Mucosa of rectum (tissue), 2 donors: Measurements from ENCODE around the gene DENND4B.
A peak's percentile ranks its signal among the peaks of the same experiment; 100 is the strongest.

Experiments used
- H3K27ac ChIP-seq, 2 donors: one replicate each; pipeline ENCODE4 v1.7.0; 2013; ENCODE audit warnings: inconsistent platforms in 2 of 2, low read depth in 2 of 2, low read length in 2 of 2
- H3K27me3 ChIP-seq, 2 donors: one replicate each; pipeline ENCODE4 v1.7.0; 2013; ENCODE audit warnings: low read length in 2 of 2; ENCODE audit not compliant: control insufficient read depth in 2 of 2, insufficient read depth in 2 of 2
- H3K36me3 ChIP-seq, 2 donors: one replicate each; pipeline ENCODE4 v1.7.0; 2013; ENCODE audit warnings: low read length in 2 of 2; ENCODE audit not compliant: control insufficient read depth in 2 of 2, insufficient read depth in 2 of 2
- H3K4me1 ChIP-seq, 2 donors: one replicate each; pipeline ENCODE4 v1.7.0; 2013; ENCODE audit warnings: low read length in 2 of 2, mild to moderate bottlenecking in 1 of 2; ENCODE audit not compliant: control insufficient read depth in 2 of 2, insufficient read depth in 2 of 2
- H3K4me3 ChIP-seq, 2 donors: one replicate each; pipeline ENCODE4 v1.7.0; 2013; ENCODE audit warnings: low read length in 2 of 2
- H3K9ac ChIP-seq, 2 donors: one replicate each; pipeline ENCODE4 v1.7.0; 2013; ENCODE audit warnings: low read length in 2 of 2, low read depth in 1 of 2, mild to moderate bottlenecking in 1 of 2
- H3K9me3 ChIP-seq, 2 donors: one replicate each; pipeline ENCODE4 v1.7.0; 2013; ENCODE audit warnings: low read length in 2 of 2; ENCODE audit not compliant: control insufficient read depth in 2 of 2
- donor health status: healthy.
- donor health status: Normal muscosa, but diverticular disease.

The DENND4B gene

GRCh38 chr1:153886127-153886526, 60.4 kb downstream of the DENND4B start:
- H3K27ac ChIP-seq: no peak overlapping the region
- no peaks in the 10 kb centered on the region for H3K27me3 ChIP-seq
- H3K9ac ChIP-seq: no peak overlapping the region
- H3K9me3 ChIP-seq: no peaks in the 10 kb centered on the region
- H3K4me1 ChIP-seq: peaks cover 5 to 32% of the 10 kb centered on the region in 2 donors
- H3K36me3 ChIP-seq: no peaks in the 10 kb centered on the region
- no peak overlapping the region for H3K4me3 ChIP-seq

DNA sequence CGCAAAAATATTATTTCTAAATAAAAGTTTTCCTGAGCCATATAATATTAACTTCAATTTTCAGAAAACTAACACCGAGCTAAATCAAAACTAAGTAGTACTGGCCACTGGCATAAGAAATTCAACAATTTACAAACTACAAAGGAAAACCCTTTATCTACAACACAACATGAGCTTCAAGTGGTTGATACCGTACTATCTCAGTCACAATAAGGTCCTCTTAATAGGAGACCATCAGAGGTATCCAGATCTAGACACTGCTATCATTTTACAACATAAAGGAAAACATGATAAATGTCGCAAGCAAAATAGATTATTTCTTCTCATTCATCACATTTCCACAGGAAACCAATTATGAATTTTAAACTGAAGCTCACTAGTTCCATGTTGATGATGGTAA, 63.3 kb downstream of the DENND4B start:
- no peaks in the 10 kb centered on the region for H3K27me3 ChIP-seq
- H3K4me3 ChIP-seq: no peak overlapping the region
- H3K9ac ChIP-seq: no peak overlapping the region
- H3K27ac ChIP-seq: no peak overlapping the region
- no peaks in the 10 kb centered on the region for H3K9me3 ChIP-seq
- H3K4me1 ChIP-seq: peaks cover 3 to 35% of the 10 kb centered on the region in 2 donors
- H3K36me3 ChIP-seq: no peaks in the 10 kb centered on the region

GRCh38 chr1:153882296-153882912, 64.1 kb downstream of the DENND4B start:
- H3K9me3 ChIP-seq: no peaks in the 10 kb centered on the region
- H3K27me3 ChIP-seq: no peaks in the 10 kb centered on the region
- H3K36me3 ChIP-seq: no peaks in the 10 kb centered on the region
- peaks cover 0 to 28% of the 10 kb centered on the region in 2 donors for H3K4me1 ChIP-seq
- no peak overlapping the region for H3K4me3 ChIP-seq
- no peak overlapping the region for H3K27ac ChIP-seq
- no peak overlapping the region for H3K9ac ChIP-seq

GRCh38 chr1:153881751-153882150, 64.8 kb downstream of the DENND4B start:
- H3K9ac ChIP-seq: peak overlapping the region in 1 of 2 donors; percentile 13
- no peak overlapping the region for H3K27ac ChIP-seq

DNA sequence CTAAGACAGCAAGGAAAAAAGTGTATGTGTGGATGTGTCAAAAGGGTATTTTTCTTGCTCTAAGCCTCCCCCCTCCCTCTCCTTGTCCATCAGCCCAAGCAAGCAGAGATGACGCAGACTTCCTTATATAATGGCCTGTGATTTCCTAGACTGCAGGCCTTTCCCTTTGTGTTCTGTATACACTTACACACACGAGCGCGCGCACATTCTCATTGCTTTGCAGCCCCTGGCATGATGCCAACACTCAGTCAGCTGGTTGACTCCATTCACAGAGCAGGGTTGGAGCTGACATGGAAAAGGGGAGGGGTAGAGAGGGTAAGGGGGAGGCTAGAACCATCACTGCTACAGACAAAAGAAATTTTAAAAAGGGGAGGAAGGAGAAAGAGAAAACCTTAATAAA, 65.6 kb downstream of the DENND4B start:
- H3K27ac ChIP-seq: peak overlapping the region in 1 of 2 donors; percentile 24
- peak overlapping the region in 1 of 2 donors; percentile 13 for H3K9ac ChIP-seq
- H3K4me3 ChIP-seq: peak overlapping the region; percentile 11 to 50
- H3K36me3 ChIP-seq: peaks cover 0 to 2% of the 10 kb centered on the region in 2 donors
- no peaks in the 10 kb centered on the region for H3K27me3 ChIP-seq
- H3K9me3 ChIP-seq: no peaks in the 10 kb centered on the region
- H3K4me1 ChIP-seq: peaks cover 0 to 20% of the 10 kb centered on the region in 2 donors

More at GRCh38 chr1:153881751-153882150, 64.8 kb downstream of the DENND4B start:
- no peaks in the 10 kb centered on the region for H3K27me3 ChIP-seq
- H3K9me3 ChIP-seq: no peaks in the 10 kb centered on the region
- peaks cover 0 to 22% of the 10 kb centered on the region in 2 donors for H3K4me1 ChIP-seq
- no peak overlapping the region for H3K4me3 ChIP-seq
- no peaks in the 10 kb centered on the region for H3K36me3 ChIP-seq

DNA sequence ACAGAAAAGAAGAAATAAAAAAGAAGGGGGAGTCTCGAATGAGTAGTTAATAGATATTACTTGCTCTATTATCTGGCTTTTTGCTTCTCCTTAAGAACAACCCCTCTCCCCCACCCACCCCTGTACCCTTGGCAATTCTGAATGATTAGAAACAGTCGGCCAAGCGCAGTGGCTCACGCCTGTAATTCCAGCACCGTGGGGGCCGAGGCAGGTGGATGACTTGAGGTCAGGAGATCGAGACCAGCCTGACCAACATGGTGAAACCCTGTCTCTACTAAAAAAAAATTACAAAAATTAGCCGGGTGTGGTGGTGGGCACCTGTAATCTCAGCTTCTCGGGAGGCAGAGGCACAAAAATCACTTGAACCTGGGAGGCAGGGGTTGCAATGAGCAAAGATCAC, 66.5 kb downstream of the DENND4B start:
- Histone ChIP-seq H3K36me3 (peaks cover 0 to 2% of the 10 kb centered on the region in 2 donors), H3K4me1 (peaks cover 0 to 20% of the 10 kb centered on the region in 2 donors), H3K9ac (no peak overlapping the region), H3K27me3 (no peaks in the 10 kb centered on the region), H3K27ac (no peak overlapping the region), H3K4me3 (no peak overlapping the region), H3K9me3 (no peaks in the 10 kb centered on the region)
